GM12872 (cell line): ENCODE results near the gene MBP.

Experiments used
- CTCF ChIP-seq: IDR thresholded peaks from 3 replicates; pipeline ENCODE4 v1.5.1; 2011; ENCODE audit warnings: low read depth, mild to moderate bottlenecking, low read length, moderate library complexity; ENCODE audit not compliant: insufficient read depth

MBP gene

GRCh38 chr18:77105680-77106079 is 26.9 kb downstream of the MBP start:
- TF ChIP-seq CTCF: no peak

- no peak for TF ChIP-seq CTCF
Observed at GRCh38 chr18:77105028-77105427, 27.6 kb downstream of the MBP start.

GRCh38 chr18:77103991-77104531 is 28.5 kb downstream of the MBP start:
- TF ChIP-seq CTCF: no peak

- TF ChIP-seq CTCF: no peak
Observed at GRCh38 chr18:77103187-77103850, 29.3 kb downstream of the MBP start.

GRCh38 chr18:77102259-77103040 is 30.1 kb downstream of the MBP start:
- no peak for TF ChIP-seq CTCF

DNA sequence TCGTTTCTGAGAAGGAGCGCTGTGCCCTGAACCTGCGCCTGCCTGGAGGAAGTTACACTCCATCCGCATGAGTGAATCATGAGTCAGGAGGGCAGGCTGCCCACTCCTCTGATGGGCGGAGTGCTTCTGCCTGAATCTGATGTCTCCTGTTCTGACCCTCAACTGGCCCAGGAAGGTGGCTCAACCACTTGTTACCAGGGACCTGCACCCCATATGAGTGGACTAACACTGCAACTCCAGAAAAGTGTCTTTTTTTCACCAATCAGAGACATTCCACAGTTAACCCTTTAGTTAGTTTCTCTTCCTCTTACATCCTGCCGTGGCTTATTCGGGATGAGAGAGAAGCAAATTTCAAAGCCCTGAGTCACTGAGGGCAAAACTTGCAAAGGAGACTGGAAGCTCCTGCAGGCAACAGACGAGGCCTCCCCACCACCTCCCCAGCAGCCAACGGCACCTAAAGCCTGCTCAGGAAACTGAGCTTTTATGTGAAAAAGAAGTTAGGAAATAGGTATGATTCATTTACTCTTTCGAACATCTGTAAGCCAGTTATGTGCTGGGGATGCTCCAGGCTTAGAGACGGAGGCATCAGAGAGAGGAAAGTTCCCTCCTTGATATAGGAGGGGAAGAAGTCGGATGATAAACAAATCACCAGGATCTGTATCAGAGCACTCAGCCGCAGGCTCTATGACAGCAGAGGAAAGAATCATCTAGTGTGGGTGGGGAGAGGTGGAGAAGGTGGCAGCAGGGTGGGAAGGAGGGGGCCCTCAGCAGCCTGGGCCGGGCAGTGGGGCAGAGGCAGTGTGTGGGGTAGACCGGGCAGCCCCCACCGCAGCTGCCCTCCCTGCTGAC is 30.9 kb downstream of the MBP start:
- TF ChIP-seq CTCF: no peak
